Measurements from ENCODE around the gene LRMDA.

DNA sequence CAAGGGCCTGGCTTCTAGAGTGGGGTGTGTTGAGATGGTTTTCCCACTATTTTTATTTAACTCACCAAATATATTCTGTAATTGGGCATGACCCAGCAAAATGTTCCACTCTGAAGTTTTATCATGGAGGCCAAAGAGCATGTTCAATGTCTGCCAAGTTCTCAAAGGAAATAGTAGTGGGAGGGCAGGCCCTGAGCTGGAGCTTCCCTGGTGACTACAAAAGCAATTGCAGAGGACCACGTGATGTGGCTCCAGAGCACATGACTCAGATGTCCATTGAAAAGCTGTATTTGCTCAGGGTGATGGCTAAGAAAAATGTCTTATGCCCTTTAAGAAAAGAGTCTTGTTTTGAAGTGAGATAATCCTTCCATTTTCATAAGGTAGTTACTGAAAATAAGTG, 1024.8 kb downstream of the LRMDA start:
- TF ChIP-seq, protein P1, sequence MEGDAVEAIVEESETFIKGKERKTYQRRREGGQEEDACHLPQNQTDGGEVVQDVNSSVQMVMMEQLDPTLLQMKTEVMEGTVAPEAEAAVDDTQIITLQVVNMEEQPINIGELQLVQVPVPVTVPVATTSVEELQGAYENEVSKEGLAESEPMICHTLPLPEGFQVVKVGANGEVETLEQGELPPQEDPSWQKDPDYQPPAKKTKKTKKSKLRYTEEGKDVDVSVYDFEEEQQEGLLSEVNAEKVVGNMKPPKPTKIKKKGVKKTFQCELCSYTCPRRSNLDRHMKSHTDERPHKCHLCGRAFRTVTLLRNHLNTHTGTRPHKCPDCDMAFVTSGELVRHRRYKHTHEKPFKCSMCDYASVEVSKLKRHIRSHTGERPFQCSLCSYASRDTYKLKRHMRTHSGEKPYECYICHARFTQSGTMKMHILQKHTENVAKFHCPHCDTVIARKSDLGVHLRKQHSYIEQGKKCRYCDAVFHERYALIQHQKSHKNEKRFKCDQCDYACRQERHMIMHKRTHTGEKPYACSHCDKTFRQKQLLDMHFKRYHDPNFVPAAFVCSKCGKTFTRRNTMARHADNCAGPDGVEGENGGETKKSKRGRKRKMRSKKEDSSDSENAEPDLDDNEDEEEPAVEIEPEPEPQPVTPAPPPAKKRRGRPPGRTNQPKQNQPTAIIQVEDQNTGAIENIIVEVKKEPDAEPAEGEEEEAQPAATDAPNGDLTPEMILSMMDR (IDR thresholded peaks at IDR 0.05) = no peak
- TF ChIP-seq POLR2A (IDR thresholded peaks at IDR 0.05) = no peak

Measured in body of pancreas (tissue), 4 donors.